Activated CD8-positive, alpha-beta T cell treated with anti-CD3 and anti-CD28 coated beads for 36 hours (primary cell): ENCODE data around the gene KCNJ6. TPM values are rescaled to one million over a fixed set of nuclear protein-coding genes. Genes with fewer than 3 reads are reported as not detected.

Experiments
- ATAC-seq: fragments of 200-7000 bp; cut with Tn5 transposase; one replicate; pipeline ENCODE4 v1.10.0; 2021; ENCODE audit warnings: mild to moderate bottlenecking, moderate library complexity
- CTCF ChIA-PET: fragments of 350-600 bp; sonication (Branson Sonifier 250); formaldehyde crosslinking; loops from one replicate; lab custom pipeline; 2021; ENCODE audit warnings: antibody characterized with exemption; lab: Charles Lee
- POLR2A ChIA-PET: fragments of 350-600 bp; sonication (Branson Sonifier 250); formaldehyde crosslinking; loops from one replicate; lab custom pipeline; 2021; ENCODE audit warnings: antibody characterized with exemption; lab: Charles Lee
- DNase-seq: peaks from one replicate; pipeline ENCODE4 v3.0.0-alpha.2; 2020
- H3K27ac Mint-ChIP-seq: one replicate; pipeline ENCODE4 v1.8.0; 2021; ENCODE audit warnings: mild to moderate bottlenecking, mixed read lengths
- H3K27me3 Mint-ChIP-seq: one replicate; pipeline ENCODE4 v1.8.0; 2021; ENCODE audit warnings: mixed read lengths
- H3K36me3 Mint-ChIP-seq: one replicate; pipeline ENCODE4 v1.8.0; 2021; ENCODE audit warnings: low read depth, mixed read lengths
- H3K4me1 Mint-ChIP-seq: one replicate; pipeline ENCODE4 v1.8.0; 2021; ENCODE audit warnings: low read depth, mixed read lengths
- H3K4me3 Mint-ChIP-seq: one replicate; pipeline ENCODE4 v1.8.0; 2021; ENCODE audit warnings: mild to moderate bottlenecking, moderate library complexity, mixed read lengths
- H3K9me3 Mint-ChIP-seq: one replicate; pipeline ENCODE4 v1.8.0; 2021; ENCODE audit warnings: mixed read lengths
- intact Hi-C: fragments of 100-400 bp; cut with micrococcal nuclease; formaldehyde crosslinking; loops from one replicate; pipeline ENCODE4 v1.10.0; 2022
- total RNA-seq, 2 experiments: library from RNA; stranded (reverse); gene quantifications; one replicate each; pipeline ENCODE4 v1.2.3, GENCODE V29; 2021
- TF ChIP-seq, protein P1 (sequence below): fragments of 200-600 bp; IDR thresholded peaks from one replicate; pipeline ENCODE4 v1.8.0; 2022; ENCODE audit warnings: antibody characterized with exemption, mild to moderate bottlenecking

The KCNJ6 gene, protein sequence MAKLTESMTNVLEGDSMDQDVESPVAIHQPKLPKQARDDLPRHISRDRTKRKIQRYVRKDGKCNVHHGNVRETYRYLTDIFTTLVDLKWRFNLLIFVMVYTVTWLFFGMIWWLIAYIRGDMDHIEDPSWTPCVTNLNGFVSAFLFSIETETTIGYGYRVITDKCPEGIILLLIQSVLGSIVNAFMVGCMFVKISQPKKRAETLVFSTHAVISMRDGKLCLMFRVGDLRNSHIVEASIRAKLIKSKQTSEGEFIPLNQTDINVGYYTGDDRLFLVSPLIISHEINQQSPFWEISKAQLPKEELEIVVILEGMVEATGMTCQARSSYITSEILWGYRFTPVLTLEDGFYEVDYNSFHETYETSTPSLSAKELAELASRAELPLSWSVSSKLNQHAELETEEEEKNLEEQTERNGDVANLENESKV
- not detected for total RNA-seq

DNA sequence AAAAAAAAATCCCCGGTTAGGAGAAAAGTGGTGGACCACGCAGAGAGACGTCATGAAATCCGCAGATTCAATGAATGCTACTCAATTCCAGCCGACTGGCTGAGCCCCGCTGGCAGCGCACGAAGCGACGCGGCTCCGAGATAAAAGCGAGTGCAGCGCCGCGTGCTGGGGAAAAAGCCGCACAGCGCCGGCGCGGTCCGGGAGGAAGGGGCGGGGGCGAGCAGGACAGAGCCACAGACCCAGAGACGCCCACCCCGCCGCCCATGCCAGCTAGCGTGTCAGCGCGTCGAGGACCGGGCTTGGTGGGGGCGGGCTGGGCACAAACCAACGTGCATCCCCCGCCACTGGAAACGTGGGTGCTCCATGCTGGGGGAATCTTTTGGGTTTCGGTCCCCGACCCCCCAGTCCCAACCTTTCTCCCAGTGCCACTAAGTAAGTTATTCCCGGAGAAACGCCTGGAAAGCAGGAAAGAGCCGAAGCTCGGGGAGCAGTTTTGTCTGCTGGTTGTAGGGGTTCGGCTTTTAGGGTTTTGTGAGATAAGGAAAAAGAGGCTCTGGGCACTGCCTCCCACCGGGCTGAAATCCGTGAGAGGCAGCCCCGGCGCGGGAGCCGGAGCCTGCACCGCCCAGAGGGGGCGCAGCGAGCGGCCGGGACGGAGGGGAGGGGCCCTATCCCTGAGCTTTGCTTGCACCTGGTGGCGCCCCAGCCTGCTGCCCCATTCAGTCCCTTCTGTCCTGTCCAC lies at the start of gene KCNJ6:
Gene KCNJ6, minus strand, starts transcription at position 148 of the 742 bp plus-strand sequence. CDS start 75,775 bp downstream, outside the sequence.
- no peaks in the 10 kb centered on the region for H3K36me3 Mint-ChIP-seq
- TF ChIP-seq, protein P1, sequence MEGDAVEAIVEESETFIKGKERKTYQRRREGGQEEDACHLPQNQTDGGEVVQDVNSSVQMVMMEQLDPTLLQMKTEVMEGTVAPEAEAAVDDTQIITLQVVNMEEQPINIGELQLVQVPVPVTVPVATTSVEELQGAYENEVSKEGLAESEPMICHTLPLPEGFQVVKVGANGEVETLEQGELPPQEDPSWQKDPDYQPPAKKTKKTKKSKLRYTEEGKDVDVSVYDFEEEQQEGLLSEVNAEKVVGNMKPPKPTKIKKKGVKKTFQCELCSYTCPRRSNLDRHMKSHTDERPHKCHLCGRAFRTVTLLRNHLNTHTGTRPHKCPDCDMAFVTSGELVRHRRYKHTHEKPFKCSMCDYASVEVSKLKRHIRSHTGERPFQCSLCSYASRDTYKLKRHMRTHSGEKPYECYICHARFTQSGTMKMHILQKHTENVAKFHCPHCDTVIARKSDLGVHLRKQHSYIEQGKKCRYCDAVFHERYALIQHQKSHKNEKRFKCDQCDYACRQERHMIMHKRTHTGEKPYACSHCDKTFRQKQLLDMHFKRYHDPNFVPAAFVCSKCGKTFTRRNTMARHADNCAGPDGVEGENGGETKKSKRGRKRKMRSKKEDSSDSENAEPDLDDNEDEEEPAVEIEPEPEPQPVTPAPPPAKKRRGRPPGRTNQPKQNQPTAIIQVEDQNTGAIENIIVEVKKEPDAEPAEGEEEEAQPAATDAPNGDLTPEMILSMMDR = peak; percentile 48
- intact Hi-C loops = no loop called here
- ATAC-seq (no peak), DNase-seq (peak; percentile 15)
- H3K27ac Mint-ChIP-seq = no peak within 1 kb of the TSS
- ChIA-PET POLR2A (no interaction called here), CTCF (interaction anchor here (1.2 kb wide), 1 partner anchor 204 kb away, joined by 5 read pairs; no protein-coding TSS in a partner anchor)
- H3K27me3 Mint-ChIP-seq = peaks cover 50% of the 10 kb centered on the region
- peaks cover 4% of the 10 kb centered on the region for H3K4me1 Mint-ChIP-seq
- H3K9me3 Mint-ChIP-seq = no peaks in the 10 kb centered on the region
- H3K4me3 Mint-ChIP-seq = no peak within 1 kb of the TSS

DNA sequence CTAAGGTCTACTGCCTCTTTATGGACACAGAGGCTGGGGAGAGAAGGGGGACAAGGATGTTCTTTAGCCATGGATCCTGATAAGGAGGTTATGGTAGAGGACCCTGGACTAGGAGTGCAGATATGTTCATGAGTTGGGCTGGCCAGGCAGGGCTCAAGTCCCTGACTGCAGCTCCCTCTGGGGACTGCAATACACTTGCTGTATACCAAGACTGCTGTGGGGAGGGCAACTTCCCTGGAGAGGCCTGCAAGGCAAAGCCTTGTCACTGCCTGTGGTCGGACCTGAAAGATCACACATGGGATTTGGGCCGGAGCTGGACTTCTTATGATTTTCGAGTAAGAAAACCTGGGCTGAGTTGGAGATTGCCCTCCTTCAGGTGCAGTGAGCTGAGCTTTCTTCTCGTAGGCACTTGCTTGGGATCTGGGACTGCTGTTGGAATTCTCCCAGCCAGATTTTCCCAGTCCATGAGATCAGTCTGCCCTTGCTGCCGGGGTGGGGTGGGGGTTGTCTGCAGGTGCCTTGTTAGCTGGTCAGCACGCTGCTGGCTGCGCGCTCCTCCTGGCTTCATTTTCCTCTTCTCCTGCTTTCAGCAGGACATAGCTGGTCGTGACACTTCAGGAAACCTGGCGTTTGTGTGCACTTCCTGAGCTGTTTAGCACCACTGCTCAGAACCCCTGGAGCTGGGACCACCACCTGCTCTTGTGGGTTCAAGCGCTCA lies 49.0 kb upstream of the KCNJ6 start:
- no peak overlapping the region for H3K4me3 Mint-ChIP-seq
- ATAC-seq = no peak
- H3K27ac Mint-ChIP-seq = no peak overlapping the region
- no peak for DNase-seq
- no peaks in the 10 kb centered on the region for H3K4me1 Mint-ChIP-seq
- no peaks in the 10 kb centered on the region for H3K9me3 Mint-ChIP-seq
- ChIA-PET POLR2A (no interaction called here), CTCF (no interaction called here)
- H3K27me3 Mint-ChIP-seq = peaks cover 2% of the 10 kb centered on the region
- no peaks in the 10 kb centered on the region for H3K36me3 Mint-ChIP-seq
- intact Hi-C loops = no loop called here
- TF ChIP-seq, protein P1 = no peak

DNA sequence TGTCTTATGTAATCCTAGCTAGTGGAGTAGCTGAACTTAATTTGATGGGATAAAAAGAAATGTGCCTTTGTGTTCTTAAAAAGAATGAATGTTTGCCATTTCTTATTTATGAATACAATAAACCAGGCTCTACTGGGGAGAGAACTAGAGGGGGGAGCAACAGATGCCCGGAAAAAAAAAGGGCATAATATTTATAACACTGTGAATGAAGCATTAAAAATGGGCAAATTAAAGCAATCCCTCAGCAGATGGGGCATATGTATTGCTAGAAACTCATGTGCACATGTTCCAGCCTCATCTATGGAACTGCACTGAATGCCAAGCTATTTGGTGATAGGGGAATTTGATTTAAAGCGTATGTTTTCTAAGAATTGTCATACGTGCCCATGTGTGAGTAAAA lies 42.3 kb upstream of the KCNJ6 start:
- Mint-ChIP-seq H3K4me3 (no peak overlapping the region), H3K27me3 (peaks cover 11% of the 10 kb centered on the region), H3K9me3 (no peaks in the 10 kb centered on the region), H3K36me3 (no peaks in the 10 kb centered on the region), H3K27ac (no peak overlapping the region), H3K4me1 (no peaks in the 10 kb centered on the region)
- ChIA-PET CTCF (no interaction called here), POLR2A (no interaction called here)
- TF ChIP-seq, protein P1 = no peak
- ATAC-seq (no peak), DNase-seq (no peak)
- intact Hi-C loops = no loop called here

DNA sequence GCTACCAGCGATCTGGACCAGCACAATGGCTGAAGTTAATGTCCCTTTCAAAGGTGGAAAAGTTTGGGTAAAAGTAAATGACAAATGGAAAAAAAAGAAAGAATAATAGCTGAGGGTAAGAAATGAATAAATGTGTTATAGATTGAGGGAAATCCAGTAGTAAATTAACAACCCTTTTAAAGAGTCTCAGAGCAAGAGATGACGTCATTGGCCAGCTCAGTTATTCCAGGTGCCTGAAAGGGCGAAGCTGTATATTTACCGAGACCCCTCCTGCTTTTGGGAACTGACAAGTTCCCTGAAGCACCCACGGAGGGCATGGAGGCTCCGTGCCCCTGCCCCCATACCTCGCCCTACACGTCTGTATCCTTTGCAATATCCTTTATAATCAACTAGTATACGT lies 40.5 kb upstream of the KCNJ6 start:
- TF ChIP-seq, protein P1 = no peak
- no peaks in the 10 kb centered on the region for H3K36me3 Mint-ChIP-seq
- ATAC-seq (no peak), DNase-seq (no peak)
- no peak overlapping the region for H3K4me3 Mint-ChIP-seq
- H3K27me3 Mint-ChIP-seq = peaks cover 9% of the 10 kb centered on the region
- H3K4me1 Mint-ChIP-seq = no peaks in the 10 kb centered on the region
- ChIA-PET POLR2A (no interaction called here), CTCF (no interaction called here)
- H3K9me3 Mint-ChIP-seq = no peaks in the 10 kb centered on the region
- no peak overlapping the region for H3K27ac Mint-ChIP-seq
- intact Hi-C loops = no loop called here
